Osteocyte (in vitro differentiated cells): ENCODE data around the gene AFDN. TPM values are rescaled to one million over a fixed set of nuclear protein-coding genes. Genes with fewer than 3 reads are reported as not detected.
A peak's percentile ranks its signal among the peaks of the same experiment; 100 is the strongest.

Experiments
- DNase-seq: peaks from one replicate; pipeline ENCODE4 v3.0.0; 2021; ENCODE audit warnings: mixed read lengths; ENCODE audit not compliant: unreplicated experiment; ENCODE audit errors: extremely low spot score
- H3K27ac Mint-ChIP-seq: one replicate; pipeline ENCODE4 v1.8.0; 2021; ENCODE audit warnings: mild to moderate bottlenecking, mixed read lengths; ENCODE audit not compliant: unreplicated experiment
- H3K27me3 Mint-ChIP-seq: one replicate; pipeline ENCODE4 v1.8.0; 2021; ENCODE audit warnings: mixed read lengths; ENCODE audit not compliant: unreplicated experiment
- H3K36me3 Mint-ChIP-seq: one replicate; pipeline ENCODE4 v1.8.0; 2021; ENCODE audit warnings: mixed read lengths; ENCODE audit not compliant: unreplicated experiment
- H3K4me1 Mint-ChIP-seq: one replicate; pipeline ENCODE4 v1.8.0; 2021; ENCODE audit warnings: mixed read lengths; ENCODE audit not compliant: unreplicated experiment
- H3K4me3 Mint-ChIP-seq: one replicate; pipeline ENCODE4 v1.8.0; 2021; ENCODE audit warnings: mild to moderate bottlenecking, moderate library complexity, mixed read lengths; ENCODE audit not compliant: unreplicated experiment
- H3K9me3 Mint-ChIP-seq: one replicate; pipeline ENCODE4 v1.8.0; 2021; ENCODE audit warnings: mixed read lengths; ENCODE audit not compliant: unreplicated experiment
- total RNA-seq: library from RNA; stranded (reverse); gene quantifications from 2 replicates; pipeline ENCODE4 v1.2.1, GENCODE V29; 2021
- TF ChIP-seq, protein P1 (sequence below): fragments of 200-600 bp; sonication (generic); IDR thresholded peaks from 2 replicates; pipeline ENCODE4 v1.5.0; 2021; ENCODE audit warnings: antibody characterized with exemption, mild to moderate bottlenecking, moderate library complexity

Gene AFDN
- total RNA-seq, 1 donor from 2014 or later = 67.3 TPM

DNA sequence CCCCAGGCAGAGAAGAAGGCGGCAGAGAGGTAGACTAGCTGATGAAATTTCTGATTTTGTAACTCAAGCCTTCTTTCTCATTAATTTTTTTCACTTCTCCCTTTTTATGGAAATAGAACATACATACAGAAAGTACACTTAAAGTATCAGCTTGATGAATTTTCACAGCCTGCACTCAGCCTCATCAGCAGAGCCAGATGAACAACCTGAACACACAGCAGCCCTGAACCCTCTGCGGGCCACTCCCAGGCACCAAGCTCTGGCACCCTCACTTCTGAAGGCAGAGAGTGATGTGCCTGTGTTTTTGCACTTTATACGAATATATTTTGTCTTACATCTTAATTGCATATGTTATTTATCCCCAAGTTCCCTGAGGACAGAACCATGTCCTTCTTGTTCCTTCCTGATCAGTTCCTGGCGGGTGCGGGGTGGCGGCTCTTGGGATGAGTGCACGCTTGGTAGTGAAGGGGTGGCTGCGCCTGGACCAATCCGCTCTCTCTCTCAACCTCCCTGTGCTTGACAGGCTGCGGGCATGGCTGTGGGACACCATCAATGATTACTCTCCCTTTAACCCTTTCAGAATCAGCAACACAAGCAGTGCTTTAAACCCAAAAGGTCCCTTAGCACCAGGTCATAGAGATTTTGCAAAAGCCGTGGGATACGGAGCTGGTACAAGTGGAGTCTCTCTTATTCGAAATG lies 34.8 kb upstream of the AFDN start:
- H3K27ac Mint-ChIP-seq = no peak overlapping the region
- peaks cover 27% of the 10 kb centered on the region for H3K27me3 Mint-ChIP-seq
- H3K9me3 Mint-ChIP-seq = no peaks in the 10 kb centered on the region
- peak; percentile 62 for DNase-seq
- TF ChIP-seq, protein P1, sequence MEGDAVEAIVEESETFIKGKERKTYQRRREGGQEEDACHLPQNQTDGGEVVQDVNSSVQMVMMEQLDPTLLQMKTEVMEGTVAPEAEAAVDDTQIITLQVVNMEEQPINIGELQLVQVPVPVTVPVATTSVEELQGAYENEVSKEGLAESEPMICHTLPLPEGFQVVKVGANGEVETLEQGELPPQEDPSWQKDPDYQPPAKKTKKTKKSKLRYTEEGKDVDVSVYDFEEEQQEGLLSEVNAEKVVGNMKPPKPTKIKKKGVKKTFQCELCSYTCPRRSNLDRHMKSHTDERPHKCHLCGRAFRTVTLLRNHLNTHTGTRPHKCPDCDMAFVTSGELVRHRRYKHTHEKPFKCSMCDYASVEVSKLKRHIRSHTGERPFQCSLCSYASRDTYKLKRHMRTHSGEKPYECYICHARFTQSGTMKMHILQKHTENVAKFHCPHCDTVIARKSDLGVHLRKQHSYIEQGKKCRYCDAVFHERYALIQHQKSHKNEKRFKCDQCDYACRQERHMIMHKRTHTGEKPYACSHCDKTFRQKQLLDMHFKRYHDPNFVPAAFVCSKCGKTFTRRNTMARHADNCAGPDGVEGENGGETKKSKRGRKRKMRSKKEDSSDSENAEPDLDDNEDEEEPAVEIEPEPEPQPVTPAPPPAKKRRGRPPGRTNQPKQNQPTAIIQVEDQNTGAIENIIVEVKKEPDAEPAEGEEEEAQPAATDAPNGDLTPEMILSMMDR = no peak
- H3K4me3 Mint-ChIP-seq = no peak overlapping the region
- peaks cover under 1% of the 10 kb centered on the region for H3K4me1 Mint-ChIP-seq
- no peaks in the 10 kb centered on the region for H3K36me3 Mint-ChIP-seq

DNA sequence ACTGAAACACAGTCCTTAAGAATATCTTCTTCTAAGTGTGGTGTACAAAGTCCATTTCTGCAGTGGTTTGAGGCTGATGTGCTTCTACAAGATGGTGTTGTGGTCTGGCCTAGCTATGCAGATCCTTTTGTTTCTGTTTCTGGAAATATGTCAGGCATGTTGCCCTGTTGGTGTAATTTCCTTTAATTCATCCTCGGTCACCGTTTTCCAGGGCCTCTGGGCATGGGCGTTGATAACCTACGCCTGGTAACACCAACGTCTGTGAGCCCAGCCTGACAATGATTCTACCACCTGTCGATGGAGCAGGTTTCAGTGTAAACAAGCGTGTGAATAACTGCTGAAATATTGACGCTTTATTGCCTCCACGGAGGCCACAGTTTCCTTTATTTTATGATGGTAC lies 33.3 kb upstream of the AFDN start:
- TF ChIP-seq, protein P1 = no peak
- Mint-ChIP-seq H3K27ac (no peak overlapping the region), H3K9me3 (no peaks in the 10 kb centered on the region), H3K4me1 (no peaks in the 10 kb centered on the region), H3K36me3 (no peaks in the 10 kb centered on the region), H3K27me3 (peaks cover 24% of the 10 kb centered on the region), H3K4me3 (no peak overlapping the region)
- no peak for DNase-seq

DNA sequence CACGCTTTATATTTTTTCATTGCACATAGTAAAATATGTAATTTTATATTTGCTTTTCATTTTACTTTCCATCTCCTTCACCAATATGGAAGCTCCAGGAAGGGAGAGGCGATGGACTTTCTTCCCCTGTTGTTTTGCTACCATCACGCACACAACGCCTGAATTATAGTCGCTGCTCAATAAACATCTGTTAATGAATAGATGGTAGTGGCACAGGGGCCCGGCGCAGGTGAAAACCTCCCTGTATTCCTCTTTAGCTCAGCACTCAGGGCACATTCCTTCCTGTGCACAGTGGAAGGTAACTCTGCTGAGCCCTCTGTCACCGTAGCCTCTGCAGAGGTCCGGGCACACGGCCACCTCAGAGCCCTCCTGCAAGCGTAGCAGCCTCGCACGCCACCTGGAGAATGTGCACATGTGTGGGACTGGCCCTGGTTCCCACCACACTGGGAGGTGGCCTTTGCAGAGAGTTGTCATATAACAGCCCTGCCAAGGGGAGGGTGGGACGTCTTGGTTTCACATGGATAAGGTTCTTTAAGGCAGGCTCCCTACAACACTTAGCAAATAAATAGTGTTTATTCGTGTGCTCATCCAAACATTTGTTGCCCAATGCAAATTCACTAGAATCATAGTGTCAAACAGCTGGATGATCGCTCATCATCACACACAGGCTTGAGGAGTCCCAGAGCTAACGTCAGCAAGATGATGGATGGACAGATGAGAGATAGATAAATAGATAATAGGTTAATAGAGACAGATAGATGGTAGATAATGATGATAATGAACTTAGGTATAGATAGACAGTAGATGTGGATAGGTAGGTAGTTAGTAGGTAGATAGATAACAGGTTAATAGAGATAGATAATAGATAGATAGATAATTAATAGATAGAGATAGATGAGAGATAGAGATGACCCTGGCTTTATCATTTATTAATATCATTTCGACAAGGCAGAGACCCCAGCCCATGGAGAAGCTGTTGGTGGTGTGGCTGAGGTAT lies 32.3 kb upstream of the AFDN start:
- Mint-ChIP-seq H3K27me3 (peaks cover 29% of the 10 kb centered on the region), H3K4me3 (no peak overlapping the region), H3K27ac (no peak overlapping the region), H3K4me1 (no peaks in the 10 kb centered on the region), H3K9me3 (no peaks in the 10 kb centered on the region), H3K36me3 (no peaks in the 10 kb centered on the region)
- peak; percentile 73 for DNase-seq
- TF ChIP-seq, protein P1 = no peak

DNA sequence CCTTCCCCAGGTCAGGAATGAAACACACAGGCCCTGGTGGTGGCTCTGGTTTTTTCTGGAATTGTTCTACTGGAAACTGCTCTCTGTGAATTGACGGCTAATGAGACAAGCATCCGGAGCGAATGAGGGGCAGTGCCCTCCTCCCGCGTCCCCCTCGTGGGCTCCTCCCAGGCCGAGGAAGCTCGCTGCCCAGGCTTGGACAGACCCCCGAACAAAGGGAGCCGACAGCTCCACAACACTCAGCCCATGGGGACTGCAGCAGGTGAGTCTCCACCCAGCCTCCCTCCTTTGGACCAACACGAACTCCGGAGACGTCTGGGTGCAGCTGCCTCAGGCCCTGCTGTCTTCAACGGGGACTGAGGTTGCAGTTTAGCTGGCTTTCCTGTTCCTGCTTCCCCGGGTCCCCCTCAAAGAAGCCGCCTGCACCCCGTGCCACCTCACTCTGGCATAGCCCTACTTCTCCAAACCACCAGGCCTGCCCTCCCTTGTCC lies 31.3 kb upstream of the AFDN start:
- DNase-seq = peak; percentile 82
- no peaks in the 10 kb centered on the region for H3K36me3 Mint-ChIP-seq
- H3K27ac Mint-ChIP-seq = no peak overlapping the region
- no peaks in the 10 kb centered on the region for H3K4me1 Mint-ChIP-seq
- H3K9me3 Mint-ChIP-seq = no peaks in the 10 kb centered on the region
- TF ChIP-seq, protein P1 = no peak
- no peak overlapping the region for H3K4me3 Mint-ChIP-seq
- H3K27me3 Mint-ChIP-seq = peaks cover 34% of the 10 kb centered on the region

DNA sequence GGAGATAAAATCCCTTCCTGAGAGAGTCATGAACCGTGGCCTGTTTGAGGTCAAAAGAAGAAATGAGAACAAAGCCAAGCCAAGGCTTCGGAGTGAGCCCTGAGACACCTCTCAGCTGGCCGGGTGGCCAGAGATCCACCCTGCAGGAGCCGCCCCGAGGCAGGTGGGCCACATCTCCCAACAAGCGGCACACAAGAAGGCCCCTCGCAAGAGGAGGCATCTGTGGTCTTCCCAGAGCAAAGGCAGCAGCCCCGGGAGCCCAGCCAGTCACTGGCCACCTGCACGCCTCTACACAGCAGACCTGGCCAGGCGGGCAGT lies 30.9 kb upstream of the AFDN start:
- H3K9me3 Mint-ChIP-seq = no peaks in the 10 kb centered on the region
- H3K27me3 Mint-ChIP-seq = peaks cover 33% of the 10 kb centered on the region
- TF ChIP-seq, protein P1 = no peak
- no peak overlapping the region for H3K4me3 Mint-ChIP-seq
- H3K27ac Mint-ChIP-seq = no peak overlapping the region
- DNase-seq = no peak
- H3K36me3 Mint-ChIP-seq = no peaks in the 10 kb centered on the region
- no peaks in the 10 kb centered on the region for H3K4me1 Mint-ChIP-seq
